ENCODE measurements around the gene JDP2.
A peak's percentile ranks its signal among the peaks of the same experiment; 100 is the strongest.

Gene JDP2

GRCh38 chr14:75438486-75439080 lies 10.8 kb downstream of the JDP2 start (continued):
- TF ChIP-seq ZNF146 (tag by site-specific recombination; IDR thresholded peaks at IDR 0.05), result no peak
- TF ChIP-seq ZNF843 (tag by site-specific recombination; IDR thresholded peaks at IDR 0.05), result no peak
- TF ChIP-seq SP2 (tag by site-specific recombination; IDR thresholded peaks at IDR 0.05), result no peak

GRCh38 chr14:75439989-75440388 lies 12.2 kb downstream of the JDP2 start:
- POLR2A ChIA-PET, result no interaction called here

GRCh38 chr14:75440733-75441477 lies 13.1 kb downstream of the JDP2 start:
- no peaks in the 10 kb centered on the region for H3K4me1 ChIP-seq (ENCODE audit: control insufficient read depth, insufficient read depth, low read length)
- H3K27ac ChIP-seq (ENCODE audit: extremely low read depth, low read depth, low read length), result no peak overlapping the region
- no peaks in the 10 kb centered on the region for H3K9me3 ChIP-seq (ENCODE audit: control insufficient read depth, insufficient read depth, low read depth, low read length)
- TF ChIP-seq ZBTB21 (tag by site-specific recombination; IDR thresholded peaks at IDR 0.05), result no peak
- TF ChIP-seq ZNF169 (tag by site-specific recombination; IDR thresholded peaks at IDR 0.05), result no peak
- TF ChIP-seq ZNF530 (tag by site-specific recombination; IDR thresholded peaks at IDR 0.05; ENCODE audit: low read depth), result no peak
- TF ChIP-seq ZNF645 (tag by site-specific recombination; IDR thresholded peaks at IDR 0.05), result no peak
- peak; percentile 48; the same call in 1 of the 2 replicates for TF ChIP-seq ZNF596 (tag by site-specific recombination; IDR thresholded peaks at IDR 0.05)
- no peak for TF ChIP-seq ZNF10 (tag by site-specific recombination; IDR thresholded peaks at IDR 0.05)
- ChIA-PET CTCF (interaction anchor here (0.9 kb wide), 1 partner anchor 131 kb away, joined by 5 read pairs; no protein-coding TSS in a partner anchor), POLR2A (interaction anchor here (0.6 kb wide), 1 partner anchor 88 kb away, joined by 7 read pairs; no protein-coding TSS in a partner anchor)
- peaks cover 0 to 13% of the 10 kb centered on the region in 2 experiments; a peak in 1 of 3 replicates for H3K36me3 ChIP-seq (ENCODE audit: control insufficient read depth in 2 of 2, insufficient read depth in 1 of 2, low read length in 2 of 2)
- no peak overlapping the region for H3K4me3 ChIP-seq (ENCODE audit: low read depth, low read length)

More at GRCh38 chr14:75439989-75440388, 12.2 kb downstream of the JDP2 start:
- H3K9me3 ChIP-seq (ENCODE audit: control insufficient read depth, insufficient read depth, low read depth, low read length), result no peaks in the 10 kb centered on the region
- CTCF ChIA-PET, result no interaction called here
- TF ChIP-seq ZNF529 (tag by site-specific recombination; IDR thresholded peaks at IDR 0.05; ENCODE audit: insufficient replicate concordance) (no peak), BCL11A (tag by site-specific recombination; IDR thresholded peaks at IDR 0.05; ENCODE audit: low read depth) (no peak), SALL2 (tag by site-specific recombination; IDR thresholded peaks at IDR 0.05; ENCODE audit: borderline replicate concordance) (no peak), ZNF571 (tag by site-specific recombination; IDR thresholded peaks at IDR 0.05) (no peak), ZSCAN4 (tag by site-specific recombination; IDR thresholded peaks at IDR 0.05) (no peak), ZBTB49 (tag by site-specific recombination; IDR thresholded peaks at IDR 0.05; ENCODE audit: low read depth) (no peak), ZNF610 (tag by site-specific recombination; IDR thresholded peaks at IDR 0.05; ENCODE audit: borderline replicate concordance) (no peak), ZNF18 (tag by site-specific recombination; IDR thresholded peaks at IDR 0.05) (no peak), ZNF548 (tag by site-specific recombination; IDR thresholded peaks at IDR 0.05) (no peak), YY2 (tag by site-specific recombination; IDR thresholded peaks at IDR 0.05) (no peak)
- no peak overlapping the region for H3K27ac ChIP-seq (ENCODE audit: extremely low read depth, low read depth, low read length)
- H3K36me3 ChIP-seq (ENCODE audit: control insufficient read depth in 2 of 2, insufficient read depth in 1 of 2, low read length in 2 of 2), result peaks cover 0 to 13% of the 10 kb centered on the region in 2 experiments; a peak in 1 of 3 replicates
- no peak overlapping the region for H3K4me3 ChIP-seq (ENCODE audit: low read depth, low read length)
- H3K4me1 ChIP-seq (ENCODE audit: control insufficient read depth, insufficient read depth, low read length), result no peaks in the 10 kb centered on the region

All from HEK293 (cell line).